HepG2 (cell line): ENCODE measurements around the gene CNKSR3. TPM values are rescaled to one million over a fixed set of nuclear protein-coding genes. Genes with fewer than 3 reads are reported as not detected.

Experiments used
- AKAP8 ChIP-seq: sonication (generic); formaldehyde crosslinking; IDR thresholded peaks from 2 replicates; pipeline ENCODE4 v1.5.1; 2020; ENCODE audit warnings: mild to moderate bottlenecking, missing genetic modification reagents
- ARNT ChIP-seq: fragments of 450-650 bp; IDR thresholded peaks from 2 replicates; pipeline ENCODE4 v1.6.1; 2017
- CHCHD3 ChIP-seq: sonication (generic); formaldehyde crosslinking; IDR thresholded peaks from 2 replicates; pipeline ENCODE4 v1.8.0; 2022; ENCODE audit warnings: mild to moderate bottlenecking, missing genetic modification reagents, moderate library complexity
- DBP ChIP-seq: sonication (generic); formaldehyde crosslinking; IDR thresholded peaks from 2 replicates; pipeline ENCODE4 v1.4.0; 2020; ENCODE audit warnings: missing genetic modification reagents; ENCODE audit errors: not compliant biosample characterization
- EED ChIP-seq: sonication (generic); formaldehyde crosslinking; IDR thresholded peaks from 2 replicates; pipeline ENCODE4 v1.5.0; 2020; ENCODE audit warnings: mild to moderate bottlenecking, missing genetic modification reagents
- ETV5 ChIP-seq: IDR thresholded peaks from 2 replicates; pipeline ENCODE4 v1.6.1; 2018; ENCODE audit warnings: missing biosample characterization, missing genetic modification reagents, inconsistent platforms, borderline replicate concordance
- FOXJ3 ChIP-seq: sonication (generic); formaldehyde crosslinking; IDR thresholded peaks from 2 replicates; pipeline ENCODE4 v1.4.0; 2020; ENCODE audit warnings: missing genetic modification reagents, mild to moderate bottlenecking, borderline replicate concordance
- FOXK2 ChIP-seq: fragments of 450-650 bp; IDR thresholded peaks from 2 replicates; pipeline ENCODE4 v1.6.1; 2016
- HMGA1 ChIP-seq: sonication (generic); formaldehyde crosslinking; conservative IDR thresholded peaks from 2 replicates; pipeline ENCODE4 v1.4.0; 2020; ENCODE audit warnings: missing genetic modification reagents
- MED1 ChIP-seq: sonication (generic); formaldehyde crosslinking; IDR thresholded peaks from 2 replicates; pipeline ENCODE4 v1.4.0; 2020; ENCODE audit warnings: missing genetic modification reagents
- MYC ChIP-seq: sonication (generic); formaldehyde crosslinking; IDR thresholded peaks from 2 replicates; pipeline ENCODE4 v1.9.0; 2021; ENCODE audit warnings: missing genetic modification reagents, borderline replicate concordance
- RARA ChIP-seq: IDR thresholded peaks from 2 replicates; pipeline ENCODE4 v1.6.1; 2016; ENCODE audit warnings: missing genetic modification reagents, missing compliant biosample characterization
- SRSF1 ChIP-seq: fragments of 200-400 bp; formaldehyde crosslinking; optimal IDR thresholded peaks from 2 replicates; pipeline ENCODE3; 2017; ENCODE audit warnings: mild to moderate bottlenecking, low read depth, low read length, moderate library complexity
- THAP9 ChIP-seq: sonication (generic); formaldehyde crosslinking; IDR thresholded peaks from 2 replicates; pipeline ENCODE4; 2020; ENCODE audit warnings: missing genetic modification reagents, mild to moderate bottlenecking, borderline replicate concordance
- ZFP36L2 ChIP-seq: sonication (generic); formaldehyde crosslinking; IDR thresholded peaks from 2 replicates; pipeline ENCODE4 v1.4.0; 2020; ENCODE audit warnings: missing genetic modification reagents
- ZFX ChIP-seq: sonication (generic); formaldehyde crosslinking; IDR thresholded peaks from 2 replicates; pipeline ENCODE4 v1.4.0; 2020; ENCODE audit warnings: mild to moderate bottlenecking, low read depth, missing genetic modification reagents, moderate library complexity
- ZMYM3 ChIP-seq: sonication (generic); formaldehyde crosslinking; IDR thresholded peaks from 2 replicates; pipeline ENCODE4 v1.5.1; 2020; ENCODE audit warnings: mild to moderate bottlenecking, missing genetic modification reagents
- ZNF180 ChIP-seq: sonication (generic); formaldehyde crosslinking; IDR thresholded peaks from 2 replicates; pipeline ENCODE4 v1.4.0; 2020; ENCODE audit warnings: low read depth, missing genetic modification reagents, borderline replicate concordance
- ZNF30 ChIP-seq: sonication (generic); formaldehyde crosslinking; IDR thresholded peaks from 2 replicates; pipeline ENCODE4 v1.5.0; 2020; ENCODE audit warnings: mild to moderate bottlenecking, missing genetic modification reagents
- ZNF501 ChIP-seq: sonication (generic); formaldehyde crosslinking; IDR thresholded peaks from 2 replicates; pipeline ENCODE4 v1.5.1; 2020; ENCODE audit warnings: mild to moderate bottlenecking, moderate library complexity, missing genetic modification reagents
- ZNF547 ChIP-seq: sonication (generic); formaldehyde crosslinking; IDR thresholded peaks from 2 replicates; pipeline ENCODE4 v1.5.1; 2020; ENCODE audit warnings: mild to moderate bottlenecking, missing genetic modification reagents
- ZNF773 ChIP-seq: sonication (generic); formaldehyde crosslinking; IDR thresholded peaks from 2 replicates; pipeline ENCODE4 v1.4.0; 2020; ENCODE audit warnings: missing genetic modification reagents, borderline replicate concordance
- polyA plus RNA-seq, 8 experiments: library from polyadenylated mRNA; depleted of rRNA in 3 of 8; stranded (reverse) in 7 of 8; unstranded in 1 of 8; fragments of >200 nt; fragmentation: Illumina TruSeq in 4 of 8; extraction: Trizol in 4 of 8; gene quantifications; 2 replicates each; pipeline versions ENCODE4 v1.2.1 to v1.2.3, GENCODE V29; 2011 to 2016; ENCODE audit warnings: low read depth in 4 of 8, missing spikeins in 1 of 8, mixed read lengths in 1 of 8; ENCODE audit not compliant: insufficient read depth in 1 of 8
- total RNA-seq, 5 experiments: library from RNA; depleted of rRNA; stranded (reverse); fragments of >200 nt; fragmentation: Illumina TruSeq; extraction: Trizol; gene quantifications; 2 replicates each; pipeline ENCODE4 v1.2.3, GENCODE V29; 2016; ENCODE audit warnings: low read depth in 1 of 5
- TF ChIP-seq, protein P1 (sequence below): sonication (generic); formaldehyde crosslinking; IDR thresholded peaks from 2 replicates; pipeline ENCODE4 v1.5.0; 2020; ENCODE audit warnings: missing genetic modification reagents
- TF ChIP-seq, protein P2 (sequence below): sonication (generic); formaldehyde crosslinking; IDR thresholded peaks from 2 replicates; pipeline ENCODE4 v1.4.0; 2020; ENCODE audit warnings: low read depth, mild to moderate bottlenecking, missing genetic modification reagents

Gene CNKSR3
- total and polyA plus RNA-seq, 2 of the 13 experiments (the other 11 are each of a cell fraction or from before 2014, with no cell fraction given), result 9.2 to 38.6 TPM

DNA sequence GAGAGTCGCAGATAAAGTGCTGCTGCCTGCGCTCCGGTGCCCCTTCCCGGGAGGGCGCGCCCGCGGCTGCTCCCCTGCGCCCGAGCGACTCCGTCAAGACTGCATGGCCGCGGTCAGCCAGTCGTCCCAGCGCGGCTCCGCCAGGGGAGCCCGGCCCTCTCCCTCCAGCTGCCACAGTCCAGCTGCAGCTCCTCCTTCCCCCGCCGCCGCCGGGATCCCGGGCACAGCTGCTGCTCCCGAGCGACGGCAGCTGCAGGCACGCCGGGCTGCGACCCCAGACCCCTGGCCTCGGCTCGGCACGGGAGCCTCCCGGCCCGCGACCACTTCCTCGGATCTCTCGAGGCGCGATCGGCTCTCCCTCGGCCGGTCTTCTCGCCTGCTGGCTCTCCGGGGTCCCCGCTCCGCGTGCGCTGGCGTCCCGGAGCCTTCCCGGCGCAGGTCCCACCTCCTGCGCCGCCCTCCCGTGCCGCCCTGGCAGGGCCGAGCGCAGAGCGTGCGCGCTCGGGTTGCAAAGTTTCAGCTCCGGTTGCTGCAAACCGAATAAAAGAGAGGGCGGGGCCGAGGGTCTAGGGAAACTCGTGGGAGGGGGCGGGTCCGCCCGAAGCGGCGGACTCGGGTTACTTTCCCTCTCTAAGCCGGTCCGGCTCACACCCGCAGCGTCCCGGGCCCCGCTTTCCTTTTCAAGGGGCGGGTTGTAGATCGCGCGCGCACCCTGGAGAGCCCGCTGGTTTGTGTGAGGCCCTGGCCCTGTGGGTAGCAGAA is at the start of gene CNKSR3 (continued):
- TF ChIP-seq, protein P1, sequence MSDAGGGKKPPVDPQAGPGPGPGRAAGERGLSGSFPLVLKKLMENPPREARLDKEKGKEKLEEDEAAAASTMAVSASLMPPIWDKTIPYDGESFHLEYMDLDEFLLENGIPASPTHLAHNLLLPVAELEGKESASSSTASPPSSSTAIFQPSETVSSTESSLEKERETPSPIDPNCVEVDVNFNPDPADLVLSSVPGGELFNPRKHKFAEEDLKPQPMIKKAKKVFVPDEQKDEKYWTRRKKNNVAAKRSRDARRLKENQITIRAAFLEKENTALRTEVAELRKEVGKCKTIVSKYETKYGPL (CRISPR knock-in tag), result no peak; the same call in 1 of the 2 replicates
- no peak for TF ChIP-seq ZNF180
- no peak for TF ChIP-seq FOXK2
- peak; percentile 88 for TF ChIP-seq ZNF30
- no peak for TF ChIP-seq SRSF1
- TF ChIP-seq, protein P2, sequence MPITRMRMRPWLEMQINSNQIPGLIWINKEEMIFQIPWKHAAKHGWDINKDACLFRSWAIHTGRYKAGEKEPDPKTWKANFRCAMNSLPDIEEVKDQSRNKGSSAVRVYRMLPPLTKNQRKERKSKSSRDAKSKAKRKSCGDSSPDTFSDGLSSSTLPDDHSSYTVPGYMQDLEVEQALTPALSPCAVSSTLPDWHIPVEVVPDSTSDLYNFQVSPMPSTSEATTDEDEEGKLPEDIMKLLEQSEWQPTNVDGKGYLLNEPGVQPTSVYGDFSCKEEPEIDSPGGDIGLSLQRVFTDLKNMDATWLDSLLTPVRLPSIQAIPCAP (CRISPR knock-in tag), result peak; percentile 52; the same call in 1 of the 2 replicates
- no peak for TF ChIP-seq HMGA1
- TF ChIP-seq MYC, result peak; percentile 90
- peak; percentile 91 for TF ChIP-seq ZNF547 (CRISPR knock-in tag)
- TF ChIP-seq DBP (CRISPR knock-in tag), result no peak
- 0 out of 2 replicates have a peak, but pooled peaks have one; percentile 62 for TF ChIP-seq AKAP8 (CRISPR knock-in tag)
- peak; percentile 50 for TF ChIP-seq ZFX (CRISPR knock-in tag)
- peak; percentile 88; the same call in 1 of the 2 replicates for TF ChIP-seq CHCHD3 (CRISPR knock-in tag)
- no peak for TF ChIP-seq FOXJ3 (CRISPR knock-in tag)
- peak; percentile 43; the same call in 1 of the 2 replicates for TF ChIP-seq ETV5 (CRISPR knock-in tag)
- TF ChIP-seq ZMYM3, result 0 out of 2 replicates have a peak, but pooled peaks have one; percentile 29
- no peak; the same call in 1 of the 2 replicates for TF ChIP-seq EED (CRISPR knock-in tag)
- TF ChIP-seq RARA, result peak; percentile 52
- TF ChIP-seq ZFP36L2 (CRISPR knock-in tag), result no peak; the same call in 1 of the 2 replicates
- no peak for TF ChIP-seq ARNT
- TF ChIP-seq ZNF773 (CRISPR knock-in tag), result no peak; the same call in 1 of the 2 replicates
- no peak for TF ChIP-seq THAP9 (CRISPR knock-in tag)
- TF ChIP-seq MED1, result peak; percentile 83
- TF ChIP-seq ZNF501 (CRISPR knock-in tag), result peak; percentile 83
